Superior temporal gyrus (tissue), 1 donor: ENCODE measurements around the gene XIRP1.
A peak's percentile ranks its signal among the peaks of the same experiment; 100 is the strongest.

Experiments used
- DNase-seq: peaks from one replicate; pipeline ENCODE4 v3.0.0-alpha.2; 2016; ENCODE audit errors: extremely low spot score

Gene XIRP1

GRCh38 chr3:39210078-39210477 lies 17.7 kb upstream of the XIRP1 start:
- no peak for DNase-seq

GRCh38 chr3:39209329-39209970 lies 17.1 kb upstream of the XIRP1 start:
- DNase-seq = no peak

- DNase-seq = peak; percentile 78
Observed at GRCh38 chr3:39208463-39209055, 16.2 kb upstream of the XIRP1 start.

- DNase-seq = no peak
Observed at GRCh38 chr3:39207361-39208186, 15.2 kb upstream of the XIRP1 start.

- no peak for DNase-seq
Observed at GRCh38 chr3:39205919-39206516, 13.6 kb upstream of the XIRP1 start.

GRCh38 chr3:39205131-39205530 lies 12.7 kb upstream of the XIRP1 start:
- DNase-seq = no peak

GRCh38 chr3:39203860-39204259 lies 11.5 kb upstream of the XIRP1 start:
- DNase-seq = no peak

- DNase-seq = no peak
Observed at GRCh38 chr3:39203402-39203801, 11.0 kb upstream of the XIRP1 start.

- no peak for DNase-seq
Observed at GRCh38 chr3:39202094-39202493, 9.7 kb upstream of the XIRP1 start.

- DNase-seq = no peak
Observed at GRCh38 chr3:39196671-39197356, 4.4 kb upstream of the XIRP1 start.

GRCh38 chr3:39196034-39196433 lies 3.6 kb upstream of the XIRP1 start:
- no peak for DNase-seq

GRCh38 chr3:39193391-39193790 lies 996 bp upstream of the XIRP1 start:
- DNase-seq = no peak

GRCh38 chr3:39191773-39192172 lies 622 bp downstream of the XIRP1 start:
- no peak for DNase-seq

GRCh38 chr3:39191111-39191510 lies 1.3 kb downstream of the XIRP1 start:
- DNase-seq = no peak

GRCh38 chr3:39190281-39191025 lies 1.9 kb downstream of the XIRP1 start:
- DNase-seq = no peak

GRCh38 chr3:39189959-39190269 lies 2.5 kb downstream of the XIRP1 start:
- DNase-seq = peak; percentile 81

- DNase-seq = no peak
Observed at GRCh38 chr3:39189150-39189958, 3.0 kb downstream of the XIRP1 start.

- DNase-seq = no peak
Observed at GRCh38 chr3:39188271-39189149, 3.9 kb downstream of the XIRP1 start.

- DNase-seq = no peak
Observed at GRCh38 chr3:39187372-39188155, 4.8 kb downstream of the XIRP1 start.
